ENCODE measurements around the gene MLXIP.
"Not testable (repeated sequence)": the region's sequence is repeated elsewhere in the genome, so short reads cannot be mapped to it uniquely, and the experiment has no call there.

Gene MLXIP

DNA sequence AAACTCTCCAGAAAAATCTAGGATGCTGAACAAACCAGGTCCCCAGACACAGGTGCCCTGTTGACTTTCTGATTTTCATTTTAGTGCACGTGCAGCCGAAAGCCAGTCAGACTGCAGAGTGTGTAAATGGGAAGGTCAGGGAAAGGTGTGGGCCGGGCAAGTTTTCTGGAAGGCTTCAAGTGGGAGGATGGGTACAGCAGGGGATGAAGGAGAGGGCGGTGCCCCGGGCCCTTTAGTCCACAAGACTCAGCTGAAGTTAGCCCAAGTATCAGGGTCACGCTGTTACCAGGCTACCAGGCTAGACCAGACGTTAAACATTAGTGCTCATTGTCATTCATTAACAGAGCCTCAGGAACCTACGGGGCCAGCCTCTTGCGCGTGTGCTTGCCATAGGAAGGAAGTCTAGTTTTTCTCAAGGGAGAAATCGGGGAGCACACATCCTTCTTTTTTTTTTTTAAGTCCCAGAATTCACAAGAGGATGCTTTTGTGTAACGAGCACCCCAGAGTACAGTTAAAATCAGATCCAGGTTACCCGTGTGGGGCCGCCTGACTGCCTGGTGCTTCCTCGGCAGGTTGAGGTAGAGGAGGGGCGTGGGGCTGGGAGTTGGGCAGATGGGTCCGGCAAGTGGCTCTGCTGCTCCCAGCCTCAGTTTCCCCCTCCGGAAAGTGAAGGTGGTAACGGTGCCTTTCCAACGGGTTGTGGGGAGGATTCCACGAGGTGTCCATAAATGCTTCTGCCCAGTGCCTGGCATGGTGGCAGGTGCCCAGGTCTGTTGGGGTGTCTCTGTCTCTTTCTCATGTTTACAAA is 37.8 kb upstream of the MLXIP start:
- Histone ChIP-seq H3K9ac (ENCODE audit: low read length) (no peak overlapping the region), H3K4me3 (ENCODE audit: insufficient read depth, low read length, poor library complexity, severe bottlenecking) (no peak overlapping the region), H4K20me1 (ENCODE audit: low read depth, low read length) (peaks cover 4% of the 10 kb centered on the region; the same call in 1 of the 2 replicates), H3K27me3 (ENCODE audit: low read length) (no peaks in the 10 kb centered on the region), H3K4me2 (ENCODE audit: low read depth, low read length, poor library complexity, severe bottlenecking) (no peak overlapping the region), H3K79me2 (ENCODE audit: insufficient read depth, low read length) (peaks cover 75% of the 10 kb centered on the region), H3K27ac (ENCODE audit: low read depth, low read length) (no peak overlapping the region), H3K9me2 (replicated peaks; ENCODE audit: insufficient read depth, low read length) (no peaks in the 10 kb centered on the region), H3K9me3 (ENCODE audit: insufficient read depth, low read length) (no peaks in the 10 kb centered on the region), H3F3A (ENCODE audit: insufficient read depth) (peaks cover 18% of the 10 kb centered on the region; the same call in 1 of the 2 replicates), H3K36me3 (ENCODE audit: low read length) (peaks cover 44% of the 10 kb centered on the region), H2AFZ (ENCODE audit: low read depth, low read length, severe bottlenecking) (no peak overlapping the region)
- TF ChIP-seq EZH2phosphoT487 (conservative IDR thresholded peaks at IDR 0.05; ENCODE audit: low read length): no peak
- TF ChIP-seq, protein P1, sequence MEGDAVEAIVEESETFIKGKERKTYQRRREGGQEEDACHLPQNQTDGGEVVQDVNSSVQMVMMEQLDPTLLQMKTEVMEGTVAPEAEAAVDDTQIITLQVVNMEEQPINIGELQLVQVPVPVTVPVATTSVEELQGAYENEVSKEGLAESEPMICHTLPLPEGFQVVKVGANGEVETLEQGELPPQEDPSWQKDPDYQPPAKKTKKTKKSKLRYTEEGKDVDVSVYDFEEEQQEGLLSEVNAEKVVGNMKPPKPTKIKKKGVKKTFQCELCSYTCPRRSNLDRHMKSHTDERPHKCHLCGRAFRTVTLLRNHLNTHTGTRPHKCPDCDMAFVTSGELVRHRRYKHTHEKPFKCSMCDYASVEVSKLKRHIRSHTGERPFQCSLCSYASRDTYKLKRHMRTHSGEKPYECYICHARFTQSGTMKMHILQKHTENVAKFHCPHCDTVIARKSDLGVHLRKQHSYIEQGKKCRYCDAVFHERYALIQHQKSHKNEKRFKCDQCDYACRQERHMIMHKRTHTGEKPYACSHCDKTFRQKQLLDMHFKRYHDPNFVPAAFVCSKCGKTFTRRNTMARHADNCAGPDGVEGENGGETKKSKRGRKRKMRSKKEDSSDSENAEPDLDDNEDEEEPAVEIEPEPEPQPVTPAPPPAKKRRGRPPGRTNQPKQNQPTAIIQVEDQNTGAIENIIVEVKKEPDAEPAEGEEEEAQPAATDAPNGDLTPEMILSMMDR (IDR thresholded peaks at IDR 0.05; ENCODE audit: insufficient read depth, low read length, poor library complexity, severe bottlenecking): no peak

DNA sequence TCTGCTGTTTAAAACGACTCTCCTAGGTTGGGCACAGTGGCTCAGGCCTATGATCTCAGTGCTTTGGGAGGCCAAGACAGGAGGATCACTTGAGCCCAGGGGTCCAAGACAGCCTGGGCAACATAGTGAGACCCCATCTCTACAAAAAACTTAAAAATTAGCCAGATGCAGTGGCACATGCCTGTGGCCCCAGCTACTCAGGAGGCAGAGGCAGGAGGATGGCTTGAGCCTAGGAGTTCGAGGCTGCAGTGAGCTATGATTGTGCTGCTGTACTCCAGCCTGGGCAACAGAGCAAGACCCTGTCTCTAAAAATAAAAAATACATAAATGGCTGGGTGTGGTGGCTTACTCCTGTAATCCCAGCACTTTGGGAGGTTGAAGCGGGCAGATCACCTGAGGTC is 37.1 kb upstream of the MLXIP start:
- not testable (repeated sequence) for H3K27me3 ChIP-seq (ENCODE audit: low read length)

DNA sequence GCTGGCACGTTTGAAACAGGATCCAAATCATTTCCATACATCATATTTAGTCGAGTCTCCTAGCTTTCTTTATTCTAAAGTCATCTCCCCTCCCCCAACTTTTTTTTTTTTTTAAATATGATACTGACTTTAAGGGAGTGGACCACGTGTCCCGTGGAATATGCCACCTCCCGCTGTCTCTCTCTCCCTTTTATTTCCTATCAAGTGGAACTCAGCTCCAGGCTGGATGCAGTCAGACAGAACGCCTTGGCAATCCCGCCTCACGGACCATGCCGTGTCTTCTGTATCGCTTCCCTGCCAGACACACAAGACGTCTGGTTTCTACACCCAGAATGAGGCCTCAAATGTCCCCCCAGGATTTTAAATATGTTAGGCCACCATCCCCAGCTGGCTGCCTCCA is 35.6 kb upstream of the MLXIP start:
- Histone ChIP-seq H3K79me2 (ENCODE audit: insufficient read depth, low read length) (peaks cover 54% of the 10 kb centered on the region), H3K9me2 (replicated peaks; ENCODE audit: insufficient read depth, low read length) (no peaks in the 10 kb centered on the region), H3K9me3 (ENCODE audit: insufficient read depth, low read length) (no peaks in the 10 kb centered on the region), H2AFZ (ENCODE audit: low read depth, low read length, severe bottlenecking) (no peak overlapping the region), H3K4me2 (ENCODE audit: low read depth, low read length, poor library complexity, severe bottlenecking) (no peak overlapping the region), H3K4me3 (ENCODE audit: insufficient read depth, low read length, poor library complexity, severe bottlenecking) (no peak overlapping the region), H4K20me1 (ENCODE audit: low read depth, low read length) (peaks cover 4% of the 10 kb centered on the region; the same call in 1 of the 2 replicates), H3K36me3 (ENCODE audit: low read length) (peaks cover 35% of the 10 kb centered on the region; the same call in 1 of the 2 replicates), H3K9ac (ENCODE audit: low read length) (no peak overlapping the region), H3F3A (ENCODE audit: insufficient read depth) (peaks cover 21% of the 10 kb centered on the region; the same call in 1 of the 2 replicates), H3K27me3 (ENCODE audit: low read length) (no peaks in the 10 kb centered on the region), H3K27ac (ENCODE audit: low read depth, low read length) (no peak overlapping the region)
- no peak for TF ChIP-seq EZH2phosphoT487 (conservative IDR thresholded peaks at IDR 0.05; ENCODE audit: low read length)
- TF ChIP-seq, protein P1 (IDR thresholded peaks at IDR 0.05; ENCODE audit: insufficient read depth, low read length, poor library complexity, severe bottlenecking): no peak

More for the DNA sequence above, 37.1 kb upstream of the MLXIP start:
- H3K4me3 ChIP-seq (ENCODE audit: insufficient read depth, low read length, poor library complexity, severe bottlenecking); H3K9me2 ChIP-seq (replicated peaks; ENCODE audit: insufficient read depth, low read length); H3K9me3 ChIP-seq (ENCODE audit: insufficient read depth, low read length); H3K9ac ChIP-seq (ENCODE audit: low read length); H4K20me1 ChIP-seq (ENCODE audit: low read depth, low read length); H3K27ac ChIP-seq (ENCODE audit: low read depth, low read length); H2AFZ ChIP-seq (ENCODE audit: low read depth, low read length, severe bottlenecking); H3K4me2 ChIP-seq (ENCODE audit: low read depth, low read length, poor library complexity, severe bottlenecking): not testable (repeated sequence)
- H3F3A ChIP-seq (ENCODE audit: insufficient read depth): peaks cover 21% of the 10 kb centered on the region; the same call in 1 of the 2 replicates
- peaks cover 68% of the 10 kb centered on the region for H3K79me2 ChIP-seq (ENCODE audit: insufficient read depth, low read length)
- peaks cover 39% of the 10 kb centered on the region for H3K36me3 ChIP-seq (ENCODE audit: low read length)

- no peak overlapping the region for H3K27ac ChIP-seq (ENCODE audit: low read depth, low read length)
- peaks cover 34% of the 10 kb centered on the region; the same call in 1 of the 2 replicates for H3K36me3 ChIP-seq (ENCODE audit: low read length)
- H2AFZ ChIP-seq (ENCODE audit: low read depth, low read length, severe bottlenecking): no peak overlapping the region
- no peaks in the 10 kb centered on the region for H3K27me3 ChIP-seq (ENCODE audit: low read length)
- peaks cover 4% of the 10 kb centered on the region; the same call in 1 of the 2 replicates for H4K20me1 ChIP-seq (ENCODE audit: low read depth, low read length)
- H3K4me2 ChIP-seq (ENCODE audit: low read depth, low read length, poor library complexity, severe bottlenecking): no peak overlapping the region
- H3K9me2 ChIP-seq (replicated peaks; ENCODE audit: insufficient read depth, low read length): no peaks in the 10 kb centered on the region
- peaks cover 19% of the 10 kb centered on the region; the same call in 1 of the 2 replicates for H3F3A ChIP-seq (ENCODE audit: insufficient read depth)
- no peak overlapping the region for H3K9ac ChIP-seq (ENCODE audit: low read length)
- peaks cover 51% of the 10 kb centered on the region for H3K79me2 ChIP-seq (ENCODE audit: insufficient read depth, low read length)
- H3K4me3 ChIP-seq (ENCODE audit: insufficient read depth, low read length, poor library complexity, severe bottlenecking): no peak overlapping the region
- no peak for TF ChIP-seq EZH2phosphoT487 (conservative IDR thresholded peaks at IDR 0.05; ENCODE audit: low read length)
- TF ChIP-seq, protein P1 (IDR thresholded peaks at IDR 0.05; ENCODE audit: insufficient read depth, low read length, poor library complexity, severe bottlenecking): no peak
- no peaks in the 10 kb centered on the region for H3K9me3 ChIP-seq (ENCODE audit: insufficient read depth, low read length)
Observed at GRCh38 chr12:122043476-122043875, 35.1 kb upstream of the MLXIP start.
